GM12801 (cell line): ENCODE measurements around the gene SLC38A3.

Source experiments
- TF ChIP-seq, protein P1 (sequence below): IDR thresholded peaks from one replicate; pipeline ENCODE4 v1.5.1; 2011; ENCODE audit warnings: control low read depth; ENCODE audit not compliant: insufficient read length; ENCODE audit errors: extremely low read depth

The SLC38A3 gene

DNA sequence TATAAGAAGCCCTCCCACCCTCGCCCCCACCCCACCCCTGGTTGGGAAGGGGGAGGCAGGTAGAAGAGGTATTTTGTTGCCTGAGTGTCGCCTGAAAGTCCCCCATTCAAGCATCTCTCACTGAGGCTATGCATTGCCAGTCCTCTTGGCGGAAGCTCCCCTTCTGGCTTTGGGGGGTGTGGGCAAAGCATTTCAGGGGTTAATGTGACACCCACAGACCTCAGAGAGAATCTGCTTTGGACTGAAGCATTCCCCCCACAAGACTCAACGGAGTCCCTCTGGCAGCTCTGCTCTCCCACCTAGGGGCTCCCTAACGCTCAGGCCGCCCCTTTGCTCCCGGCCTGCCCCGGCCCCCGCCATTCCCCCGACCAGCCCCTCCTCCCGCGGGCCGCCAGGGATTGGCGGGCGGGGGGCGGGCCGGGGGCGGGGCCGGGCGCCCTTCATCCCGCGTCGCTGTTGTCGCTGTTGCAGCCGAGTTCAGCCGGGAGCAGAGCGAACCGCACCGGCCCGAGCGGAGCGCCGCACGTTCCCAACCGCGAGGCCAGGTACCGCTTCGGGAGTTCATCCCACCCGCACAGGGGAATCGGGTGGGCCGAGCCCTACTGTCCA, at the start of gene SLC38A3:
SLC38A3 (plus strand) TSS at position 468 of the 609 bp plus-strand sequence. CDS start 8,929 bp downstream, outside the sequence.
- TF ChIP-seq, protein P1, sequence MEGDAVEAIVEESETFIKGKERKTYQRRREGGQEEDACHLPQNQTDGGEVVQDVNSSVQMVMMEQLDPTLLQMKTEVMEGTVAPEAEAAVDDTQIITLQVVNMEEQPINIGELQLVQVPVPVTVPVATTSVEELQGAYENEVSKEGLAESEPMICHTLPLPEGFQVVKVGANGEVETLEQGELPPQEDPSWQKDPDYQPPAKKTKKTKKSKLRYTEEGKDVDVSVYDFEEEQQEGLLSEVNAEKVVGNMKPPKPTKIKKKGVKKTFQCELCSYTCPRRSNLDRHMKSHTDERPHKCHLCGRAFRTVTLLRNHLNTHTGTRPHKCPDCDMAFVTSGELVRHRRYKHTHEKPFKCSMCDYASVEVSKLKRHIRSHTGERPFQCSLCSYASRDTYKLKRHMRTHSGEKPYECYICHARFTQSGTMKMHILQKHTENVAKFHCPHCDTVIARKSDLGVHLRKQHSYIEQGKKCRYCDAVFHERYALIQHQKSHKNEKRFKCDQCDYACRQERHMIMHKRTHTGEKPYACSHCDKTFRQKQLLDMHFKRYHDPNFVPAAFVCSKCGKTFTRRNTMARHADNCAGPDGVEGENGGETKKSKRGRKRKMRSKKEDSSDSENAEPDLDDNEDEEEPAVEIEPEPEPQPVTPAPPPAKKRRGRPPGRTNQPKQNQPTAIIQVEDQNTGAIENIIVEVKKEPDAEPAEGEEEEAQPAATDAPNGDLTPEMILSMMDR = no peak

DNA sequence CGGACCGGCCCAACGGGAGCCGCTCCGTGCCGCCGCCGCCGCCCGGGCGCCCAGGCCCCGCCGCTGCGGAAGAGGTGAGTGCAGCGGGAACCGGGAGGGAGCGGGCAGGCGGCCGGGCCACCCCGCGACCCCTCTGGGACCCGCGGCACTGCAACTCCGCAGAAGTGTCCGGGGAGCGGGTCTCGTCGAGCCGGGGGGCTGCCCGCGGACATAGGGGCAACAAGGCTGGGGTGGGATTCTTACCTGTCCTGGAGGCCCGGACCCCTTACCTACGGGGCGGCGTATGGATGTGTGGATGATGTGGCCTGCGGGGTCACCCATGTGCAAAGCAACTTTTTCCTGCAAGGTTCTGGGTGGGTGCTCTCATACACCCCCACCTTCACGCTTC, 49.6 kb upstream of the SLC38A3 start:
- TF ChIP-seq, protein P1 = no peak

DNA sequence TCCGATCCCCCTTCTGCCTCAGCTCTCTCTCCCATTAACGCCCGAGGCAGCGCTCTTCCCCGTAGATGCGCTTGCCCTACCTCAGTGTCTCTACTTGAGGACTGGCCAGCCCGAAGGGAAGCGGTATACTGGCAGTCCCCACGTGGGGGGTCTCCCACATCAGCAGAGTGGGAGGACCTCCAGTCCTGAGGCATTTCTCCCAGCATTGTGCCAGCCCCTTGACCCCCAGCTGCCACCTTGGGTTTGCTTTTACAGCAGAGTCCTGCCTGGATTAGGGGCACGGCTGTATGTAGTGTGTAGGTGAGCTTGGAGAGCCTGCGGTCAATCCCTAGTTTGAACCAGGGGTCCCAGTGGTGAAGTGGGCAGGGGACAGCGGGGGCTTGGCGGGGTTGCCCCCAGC, 49.2 kb upstream of the SLC38A3 start:
- TF ChIP-seq, protein P1 = no peak

DNA sequence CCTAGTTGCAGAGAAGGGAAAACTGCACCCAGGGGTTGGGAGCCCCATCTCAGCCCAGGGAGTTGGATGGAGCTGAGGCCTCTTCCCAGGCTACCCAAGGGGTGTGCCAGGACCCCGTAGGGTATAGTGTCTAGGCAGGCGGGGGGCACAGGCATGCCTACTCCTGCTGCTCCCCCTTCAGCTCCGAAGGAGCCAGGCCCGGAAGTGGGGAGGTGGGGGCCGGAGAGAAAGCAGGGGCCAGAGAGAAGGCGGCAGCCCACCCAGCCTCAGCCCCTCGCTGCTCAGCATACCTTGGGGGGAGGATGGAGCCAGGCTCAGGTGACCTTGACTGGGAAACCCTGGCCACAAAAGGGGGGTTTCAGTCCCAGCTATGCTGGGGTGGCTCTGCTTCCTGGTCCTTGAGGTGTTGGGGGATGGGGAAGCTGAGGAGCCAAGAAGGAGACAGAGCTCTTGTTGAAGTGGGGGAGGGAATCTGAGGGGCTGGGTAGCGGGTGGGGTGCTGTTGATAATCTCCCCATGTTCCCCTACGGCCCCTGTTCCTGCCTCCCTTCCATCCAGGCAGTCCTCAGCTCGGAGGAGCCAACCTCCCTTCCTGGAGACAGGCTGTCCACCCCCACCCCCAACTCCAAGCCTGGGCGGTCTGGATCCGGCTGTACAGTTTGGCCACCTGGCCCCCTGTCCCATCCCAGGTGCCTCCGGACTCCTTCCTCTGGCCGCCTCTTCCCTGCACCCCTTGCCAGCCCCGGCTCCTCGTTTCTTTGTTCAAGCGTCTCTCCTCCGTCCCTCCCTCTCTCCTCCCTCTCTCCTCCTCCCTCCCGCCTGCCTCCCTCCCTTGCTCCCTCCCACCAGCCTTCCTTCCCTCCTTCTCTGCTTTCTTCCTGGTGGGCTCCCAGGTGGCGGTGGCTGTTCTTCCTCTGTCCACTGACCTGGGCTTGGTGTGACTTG, 48.2 kb upstream of the SLC38A3 start:
- TF ChIP-seq, protein P1 = no peak

DNA sequence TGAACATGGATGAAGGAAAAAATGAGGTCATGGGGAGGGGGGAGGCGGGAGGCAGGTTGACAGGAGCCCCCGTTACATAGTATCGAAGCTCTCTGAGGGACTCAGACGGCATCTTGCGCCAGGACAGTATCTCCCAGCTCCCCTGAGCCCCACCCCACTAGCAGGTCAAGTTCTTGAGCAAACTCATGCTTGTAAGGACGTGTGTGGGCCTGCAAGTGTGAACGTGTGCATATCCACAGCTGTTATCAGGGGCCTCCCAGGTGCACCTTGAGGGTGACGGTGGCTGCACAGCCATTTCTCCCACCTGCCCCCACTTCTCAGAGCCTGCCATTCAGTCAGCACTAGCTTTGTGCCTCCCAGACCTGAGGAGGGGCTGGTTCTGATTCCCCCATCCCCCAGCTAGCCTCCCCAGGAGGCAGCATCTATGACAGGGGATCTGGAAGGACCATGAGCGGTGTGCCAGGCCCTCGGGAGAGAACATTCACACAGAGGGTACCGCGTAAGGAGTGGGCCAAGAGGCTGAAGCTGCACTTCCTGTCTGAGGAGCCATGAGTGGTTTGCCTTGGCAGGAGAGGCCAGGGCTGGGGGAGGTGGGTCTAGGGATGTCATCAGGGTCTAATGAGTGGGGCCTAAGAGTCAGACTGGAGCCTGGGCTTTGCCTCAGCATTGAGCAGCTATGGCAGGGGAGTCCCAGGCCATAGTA, 47.1 kb upstream of the SLC38A3 start:
- TF ChIP-seq, protein P1 = no peak

DNA sequence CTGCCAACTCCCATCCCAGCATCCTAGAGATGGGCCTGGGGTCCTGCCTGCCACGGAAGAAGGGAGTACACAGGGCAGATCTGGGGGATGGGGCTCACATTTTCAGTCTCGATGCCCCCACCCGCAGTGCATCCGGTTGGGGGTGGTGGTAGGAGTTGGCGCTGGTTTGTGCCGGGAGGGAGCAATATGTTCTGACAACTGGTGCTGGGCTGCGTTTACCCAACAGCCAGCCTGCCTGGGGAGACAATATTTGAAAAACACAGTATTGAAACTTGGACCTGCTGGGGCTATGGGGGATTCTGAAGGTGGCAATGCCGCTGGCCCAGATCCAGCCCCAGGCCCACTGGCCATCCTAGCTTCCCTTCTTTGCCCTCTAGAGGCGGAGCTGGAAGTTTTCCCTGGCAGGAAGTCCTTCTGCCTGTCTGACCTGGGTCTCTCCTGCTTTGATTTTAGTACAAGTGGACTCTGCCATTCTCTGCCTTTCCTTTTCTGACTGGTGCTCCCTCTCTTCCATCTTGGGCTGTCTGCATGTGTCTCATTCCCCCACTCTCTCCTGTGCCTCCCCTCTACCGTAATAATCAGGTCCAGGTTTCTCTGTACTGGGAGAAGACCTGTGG, 46.4 kb upstream of the SLC38A3 start:
- TF ChIP-seq, protein P1 = no peak

DNA sequence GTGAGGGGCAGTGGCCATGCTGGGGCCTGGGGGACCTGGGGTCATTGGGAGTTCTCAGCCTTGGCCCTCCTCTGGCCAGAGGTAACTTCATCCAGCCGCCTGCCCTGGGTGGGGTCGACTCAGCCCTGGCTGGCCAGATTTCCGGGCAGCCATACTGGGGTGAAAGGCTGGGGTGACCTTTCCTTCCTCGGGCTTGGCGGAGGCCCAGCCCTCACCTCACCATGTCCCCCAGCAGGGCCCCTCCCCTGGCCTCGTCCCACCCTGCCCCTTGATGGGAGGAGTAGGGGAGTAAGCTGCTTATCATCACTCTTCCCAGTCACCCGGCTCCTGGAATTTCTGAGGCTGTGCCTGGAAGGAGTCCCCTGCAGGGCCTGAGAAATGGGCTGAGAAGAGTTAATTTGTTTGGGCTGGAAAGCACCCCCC, 44.5 kb upstream of the SLC38A3 start:
- TF ChIP-seq, protein P1 = no peak
